Amniotic epithelial cell (primary cell): ENCODE data around the gene ERRFI1.

Experiments
- DNase-seq: peaks from one replicate; pipeline ENCODE4 v3.0.0-alpha.2; 2010; ENCODE audit warnings: low read depth

The ERRFI1 gene

GRCh38 chr1:8003438-8004112 lies 22.5 kb downstream of the ERRFI1 start:
- no peak for DNase-seq

GRCh38 chr1:8002921-8003320 lies 23.2 kb downstream of the ERRFI1 start:
- DNase-seq, result no peak

GRCh38 chr1:8002329-8002910 lies 23.7 kb downstream of the ERRFI1 start:
- DNase-seq, result no peak

GRCh38 chr1:7995437-7995836 lies 30.7 kb downstream of the ERRFI1 start:
- no peak for DNase-seq

- DNase-seq, result no peak
These were observed 31.3 kb downstream of the ERRFI1 start for GRCh38 chr1:7994827-7995226.

- peak; percentile 87 for DNase-seq
These were observed 32.3 kb downstream of the ERRFI1 start for GRCh38 chr1:7993593-7994479.

GRCh38 chr1:7992885-7993284 lies 33.2 kb downstream of the ERRFI1 start:
- DNase-seq, result no peak

- DNase-seq, result peak; percentile 56
These were observed 34.3 kb downstream of the ERRFI1 start for GRCh38 chr1:7991504-7992440.

- no peak for DNase-seq
These were observed 36.2 kb downstream of the ERRFI1 start for GRCh38 chr1:7989762-7990428.

- peak; percentile 49 for DNase-seq
These were observed 37.5 kb downstream of the ERRFI1 start for GRCh38 chr1:7988576-7988975.

- DNase-seq, result no peak
These were observed 38.6 kb downstream of the ERRFI1 start for GRCh38 chr1:7987528-7987927.

- no peak for DNase-seq
These were observed 40.1 kb downstream of the ERRFI1 start for GRCh38 chr1:7985851-7986612.

- no peak for DNase-seq
These were observed 41.3 kb downstream of the ERRFI1 start for GRCh38 chr1:7984811-7985210.

- DNase-seq, result no peak
These were observed 42.9 kb downstream of the ERRFI1 start for GRCh38 chr1:7983086-7983778.

- no peak for DNase-seq
These were observed 45.1 kb downstream of the ERRFI1 start for GRCh38 chr1:7980984-7981383.

- peak; percentile 77 for DNase-seq
These were observed 50.8 kb downstream of the ERRFI1 start for GRCh38 chr1:7975212-7975865.

GRCh38 chr1:7973086-7973485 lies 53.0 kb downstream of the ERRFI1 start:
- DNase-seq, result no peak

- DNase-seq, result no peak
These were observed 53.8 kb downstream of the ERRFI1 start for GRCh38 chr1:7972285-7972684.

- DNase-seq, result no peak
These were observed 55.1 kb downstream of the ERRFI1 start for GRCh38 chr1:7971024-7971423.
